Panc1 (cell line): ENCODE measurements around the gene ZNF831. TPM values are rescaled to one million over a fixed set of nuclear protein-coding genes. Genes with fewer than 3 reads are reported as not detected.

Source experiments
- ATAC-seq: fragments of 200-7000 bp; cut with Tn5 transposase; 2 replicates; pipeline ENCODE4 v1.9.1; 2020; ENCODE audit warnings: mild to moderate bottlenecking, moderate library complexity
- BruUV-seq: library from RNA; stranded (reverse); fragments of 400-500 nt; replicated peaks from 2 replicates; lab custom pipeline; 2021; lab: Mats Ljungman, UMichigan
- CTCF ChIA-PET: fragments of 300-600 bp; sonication (Branson Sonifier 250); formaldehyde crosslinking; loops from one replicate; lab custom pipeline; 2022; ENCODE audit warnings: antibody characterized with exemption; lab: Charles Lee
- POLR2A ChIA-PET: fragments of 300-600 bp; sonication (Branson Sonifier 250); formaldehyde crosslinking; loops from one replicate; lab custom pipeline; 2022; ENCODE audit warnings: antibody characterized with exemption; lab: Charles Lee
- DNase-seq: peaks from one replicate; pipeline ENCODE4 v3.0.0-alpha.2; 2010; ENCODE audit warnings: low read depth, low spot score
- H3K27ac ChIP-seq: 2 replicates; pipeline ENCODE4 v1.5.1; 2011; ENCODE audit warnings: mild to moderate bottlenecking, low read length, inconsistent platforms
- H3K27me3 ChIP-seq: fragments of 200-500 bp; sonication (Bioruptor generic); 2 replicates; pipeline ENCODE4 v1.6.0; 2014; ENCODE audit warnings: low read length, inconsistent platforms; ENCODE audit not compliant: control insufficient read depth, insufficient read depth
- H3K36me3 ChIP-seq: fragments of 200-500 bp; sonication (Bioruptor generic); 2 replicates; pipeline ENCODE4 v1.5.1; 2014; ENCODE audit warnings: inconsistent platforms, mild to moderate bottlenecking, low read length, moderate library complexity; ENCODE audit not compliant: control insufficient read depth, insufficient read depth
- H3K4me1 ChIP-seq: 2 replicates; pipeline ENCODE4 v1.5.1; 2011; ENCODE audit warnings: inconsistent platforms, mild to moderate bottlenecking, low read length, moderate library complexity; ENCODE audit not compliant: control insufficient read depth, insufficient read depth
- H3K4me3 ChIP-seq, 2 experiments: 2 replicates each; pipeline ENCODE4 v1.5.1; 2011 to 2012; ENCODE audit warnings: low read depth in 2 of 2, low read length in 2 of 2, mild to moderate bottlenecking in 2 of 2, inconsistent platforms in 1 of 2, moderate library complexity in 1 of 2
- H3K9me3 ChIP-seq: fragments of 200-500 bp; sonication (Bioruptor generic); 2 replicates; pipeline ENCODE4 v1.5.1; 2014; ENCODE audit warnings: low read depth, mild to moderate bottlenecking, inconsistent platforms, low read length, moderate library complexity; ENCODE audit not compliant: control insufficient read depth, insufficient read depth
- CTCF ChIP-seq: fragments of 450-650 bp; IDR thresholded peaks from 2 replicates; pipeline ENCODE4 v1.5.1; 2017; ENCODE audit warnings: mild to moderate bottlenecking
- POLR2AphosphoS5 ChIP-seq: IDR thresholded peaks from 2 replicates; pipeline ENCODE4 v1.6.1; 2012; ENCODE audit warnings: mild to moderate bottlenecking, low read depth, low read length, moderate library complexity
- REST ChIP-seq, 2 experiments: IDR thresholded peaks; 2 replicates each; pipeline ENCODE4 v1.6.1; 2011 to 2012; ENCODE audit warnings: low read depth in 2 of 2, control low read depth in 1 of 2, low read length in 1 of 2, mild to moderate bottlenecking in 1 of 2, moderate library complexity in 1 of 2; ENCODE audit not compliant: insufficient read depth in 1 of 2
- SIN3A ChIP-seq: IDR thresholded peaks from 2 replicates; pipeline ENCODE4 v1.6.1; 2012; ENCODE audit warnings: low read depth, mild to moderate bottlenecking, low read length, moderate library complexity, borderline replicate concordance; ENCODE audit not compliant: insufficient read depth
- TCF7L2 ChIP-seq: IDR thresholded peaks from 2 replicates; pipeline ENCODE4 v1.6.1; 2011; ENCODE audit warnings: mild to moderate bottlenecking, low read depth, low read length, inconsistent platforms
- in situ Hi-C: cut with HindIII; loops from 2 replicates; pipeline ENCODE4 v1.10.0; 2016; ENCODE audit warnings: low sequenced_read_pairs, low pct_unique_long_range_greater_than_20kb
- intact Hi-C: fragments of 100-400 bp; cut with micrococcal nuclease; formaldehyde crosslinking; loops from one replicate; pipeline ENCODE4 v1.10.0; 2022; ENCODE audit not compliant: unreplicated experiment
- total RNA-seq: library from RNA; stranded (reverse); gene quantifications from one replicate; pipeline ENCODE4 v1.2.1, GENCODE V29; 2021; ENCODE audit not compliant: unreplicated experiment

ZNF831 gene
- total RNA-seq, 1 experiment from 2014 or later, result 0.03 TPM

- intact Hi-C loops, result no loop called here
- TF ChIP-seq SIN3A, result no peak
- TF ChIP-seq POLR2AphosphoS5, result no peak
- no peak for TF ChIP-seq CTCF
- no peak for TF ChIP-seq REST (IDR thresholded peaks at IDR 0.05; ENCODE audit: insufficient read depth in 1 of 2, low read depth in 2 of 2, low read length in 1 of 2)
- Histone ChIP-seq H3K27ac (no peak overlapping the region), H3K4me1 (no peaks in the 10 kb centered on the region), H3K27me3 (no peaks in the 10 kb centered on the region; the same call in 1 of the 2 replicates), H3K36me3 (no peaks in the 10 kb centered on the region), H3K4me3 (no peak overlapping the region), H3K9me3 (no peaks in the 10 kb centered on the region)
- no peak for ATAC-seq
- ChIA-PET CTCF (no interaction called here), POLR2A (no interaction called here)
- no TSS peak for BruUV-seq
- in situ Hi-C loops, result no loop called here
- DNase-seq, result no peak
These were observed 11.4 kb downstream of the ZNF831 start for GRCh38 chr20:59175002-59175401.

GRCh38 chr20:59175861-59176260 is 12.2 kb downstream of the ZNF831 start:
- Histone ChIP-seq H3K9me3 (no peaks in the 10 kb centered on the region), H3K27ac (no peak overlapping the region), H3K27me3 (no peaks in the 10 kb centered on the region; the same call in 1 of the 2 replicates), H3K4me1 (no peaks in the 10 kb centered on the region), H3K4me3 (no peak overlapping the region), H3K36me3 (no peaks in the 10 kb centered on the region)
- in situ Hi-C loops (no loop called here), intact Hi-C loops (no loop called here)
- CTCF ChIA-PET, result no interaction called here
- no TSS peak for BruUV-seq
- POLR2A ChIA-PET, result no interaction called here
- DNase-seq, result no peak
- ATAC-seq, result no peak
- TF ChIP-seq CTCF (no peak), REST (IDR thresholded peaks at IDR 0.05; ENCODE audit: insufficient read depth in 1 of 2, low read depth in 2 of 2, low read length in 1 of 2) (no peak), POLR2AphosphoS5 (no peak), TCF7L2 (no peak), SIN3A (no peak)
